ENCODE results near the gene CCDC88B. TPM values are rescaled to one million over a fixed set of nuclear protein-coding genes. Genes with fewer than 3 reads are reported as not detected.
A peak's percentile ranks its signal among the peaks of the same experiment; 100 is the strongest.

The CCDC88B gene
- total and polyA plus RNA-seq, 2 of the 8 experiments (the other 6 are each of a cell fraction or from before 2014, with no cell fraction given), result 5.9 to 12.5 TPM

DNA sequence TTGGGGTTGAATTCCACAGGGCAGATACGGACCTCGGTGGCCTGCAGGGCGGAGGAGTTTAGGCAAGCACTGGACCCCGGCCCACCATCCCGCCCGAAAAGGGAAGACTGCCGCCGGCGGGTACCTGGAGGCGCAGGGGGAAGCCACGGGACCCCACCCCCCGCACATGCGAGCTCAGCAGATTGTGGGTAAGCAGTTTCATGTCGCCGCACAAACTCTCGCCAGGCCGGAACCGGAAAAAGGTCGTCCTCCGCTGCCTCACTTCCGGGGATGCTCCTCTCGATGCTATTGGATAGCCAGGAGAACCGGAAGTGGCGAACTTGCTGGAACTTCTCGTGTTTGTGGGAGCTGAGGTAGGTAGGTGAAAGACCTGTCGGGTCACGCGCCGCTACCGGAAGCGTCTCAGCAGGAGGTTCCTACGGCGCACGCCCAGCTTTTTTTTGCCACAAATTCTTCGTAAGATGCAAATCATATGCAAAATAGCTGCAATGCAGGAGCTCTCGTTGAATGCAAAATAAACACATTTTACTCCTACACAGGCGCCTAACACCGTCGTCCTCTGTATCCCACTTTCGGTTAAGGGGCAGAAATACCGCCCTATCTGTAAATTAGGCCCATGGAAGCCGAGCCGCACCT is 22.6 kb upstream of the CCDC88B start, which contains the start of gene TRMT112 (continued):
- TF ChIP-seq YY1 (IDR thresholded peaks at IDR 0.05; ENCODE audit: low read depth, low read length), result no peak
- TF ChIP-seq FOSL1 (IDR thresholded peaks at IDR 0.05; ENCODE audit: insufficient read depth, low read depth, low read length), result no peak
- no peak; the same call in 1 of the 2 replicates for TF ChIP-seq EGR1 (IDR thresholded peaks at IDR 0.05; ENCODE audit: borderline replicate concordance, low read depth, low read length)
- no peak for TF ChIP-seq SRF (IDR thresholded peaks at IDR 0.05; ENCODE audit: low read depth, low read length)
- TF ChIP-seq CEBPB (IDR thresholded peaks at IDR 0.05; ENCODE audit: low read depth, low read length), result no peak
- no peak for TF ChIP-seq JUN (IDR thresholded peaks at IDR 0.05; ENCODE audit: low read depth, low read length)
- TF ChIP-seq KDM1A (IDR thresholded peaks at IDR 0.05; ENCODE audit: borderline replicate concordance, low read length), result no peak
- TF ChIP-seq EZH2 (IDR thresholded peaks at IDR 0.05; ENCODE audit: low read depth, low read length, severe bottlenecking), result no peak
- TF ChIP-seq CHD2 (IDR thresholded peaks at IDR 0.05; ENCODE audit: low read length), result peak; percentile 24
- no peak for TF ChIP-seq RFX5 (IDR thresholded peaks at IDR 0.05; ENCODE audit: borderline replicate concordance, low read depth, low read length)
- TF ChIP-seq MAFK (IDR thresholded peaks at IDR 0.05; ENCODE audit: low read depth, low read length), result peak; percentile 33; the same call in 1 of the 2 replicates
- no peak for TF ChIP-seq SUZ12 (IDR thresholded peaks at IDR 0.05; ENCODE audit: low read length)
- peak; percentile 81 for TF ChIP-seq ASH2L (IDR thresholded peaks at IDR 0.05; ENCODE audit: low read length)
- TF ChIP-seq KDM5A (IDR thresholded peaks at IDR 0.05; ENCODE audit: low read length), result peak; percentile 39; the same call in 1 of the 2 replicates
- no peak for TF ChIP-seq JUND (IDR thresholded peaks at IDR 0.05; ENCODE audit: low read length)
- TF ChIP-seq TBP (IDR thresholded peaks at IDR 0.05; ENCODE audit: low read depth, low read length), result peak; percentile 58; the same call in 1 of the 2 replicates
- TF ChIP-seq, protein P1, sequence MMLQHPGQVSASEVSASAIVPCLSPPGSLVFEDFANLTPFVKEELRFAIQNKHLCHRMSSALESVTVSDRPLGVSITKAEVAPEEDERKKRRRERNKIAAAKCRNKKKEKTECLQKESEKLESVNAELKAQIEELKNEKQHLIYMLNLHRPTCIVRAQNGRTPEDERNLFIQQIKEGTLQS (IDR thresholded peaks at IDR 0.05; ENCODE audit: insufficient read depth, low read depth, low read length), result no peak
- TF ChIP-seq, protein P2, sequence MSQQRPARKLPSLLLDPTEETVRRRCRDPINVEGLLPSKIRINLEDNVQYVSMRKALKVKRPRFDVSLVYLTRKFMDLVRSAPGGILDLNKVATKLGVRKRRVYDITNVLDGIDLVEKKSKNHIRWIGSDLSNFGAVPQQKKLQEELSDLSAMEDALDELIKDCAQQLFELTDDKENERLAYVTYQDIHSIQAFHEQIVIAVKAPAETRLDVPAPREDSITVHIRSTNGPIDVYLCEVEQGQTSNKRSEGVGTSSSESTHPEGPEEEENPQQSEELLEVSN (IDR thresholded peaks at IDR 0.05), result peak; percentile 14; the same call in 1 of the 2 replicates
- 0 out of 4 replicates have a peak, but pooled peaks of 1 of the 2 experiments have one; percentile 72 for TF ChIP-seq SIN3A (conservative IDR thresholded peaks at IDR 0.05 in 1 of 2, IDR thresholded peaks at IDR 0.05 in 1 of 2; ENCODE audit: low read depth in 1 of 2, low read length in 2 of 2)
- peak in 1 of 2 experiments; percentile 35; a peak in 1 of 4 replicates for TF ChIP-seq HDAC2 (IDR thresholded peaks at IDR 0.05; ENCODE audit: borderline replicate concordance in 1 of 2, low read depth in 2 of 2, low read length in 2 of 2)
- no peak for TF ChIP-seq CBX8 (IDR thresholded peaks at IDR 0.05; ENCODE audit: borderline replicate concordance, low read depth, low read length)
- TF ChIP-seq CHD1 (IDR thresholded peaks at IDR 0.05; ENCODE audit: low read depth, low read length), result no peak
- TF ChIP-seq BACH1 (IDR thresholded peaks at IDR 0.05; ENCODE audit: low read length), result peak; percentile 79

Data from H1 (cell line).